22Rv1 (cell line): ENCODE measurements around the gene POLL.

ENCODE experiments used
- CTCF ChIP-seq: fragments of 450-650 bp; IDR thresholded peaks from 2 replicates; pipeline ENCODE4 v1.5.1; 2017; ENCODE audit warnings: mild to moderate bottlenecking
- ZFX ChIP-seq: fragments of 450-650 bp; IDR thresholded peaks from 2 replicates; pipeline ENCODE4 v1.6.1; 2017; ENCODE audit warnings: antibody characterized with exemption, borderline replicate concordance

- no peak for TF ChIP-seq CTCF
- TF ChIP-seq ZFX = no peak
These were observed 30.8 kb upstream of the POLL start for GRCh38 chr10:101618871-101619270.
